Retina (tissue), 1 donor: ENCODE results near the gene TMEM179.
"Not testable (repeated sequence)": the region's sequence is repeated elsewhere in the genome, so short reads cannot be mapped to it uniquely, and the experiment has no call there.

Experiments
- DNase-seq: peaks from one replicate; pipeline ENCODE4 v3.0.0-alpha.2; 2016

The TMEM179 gene

DNA sequence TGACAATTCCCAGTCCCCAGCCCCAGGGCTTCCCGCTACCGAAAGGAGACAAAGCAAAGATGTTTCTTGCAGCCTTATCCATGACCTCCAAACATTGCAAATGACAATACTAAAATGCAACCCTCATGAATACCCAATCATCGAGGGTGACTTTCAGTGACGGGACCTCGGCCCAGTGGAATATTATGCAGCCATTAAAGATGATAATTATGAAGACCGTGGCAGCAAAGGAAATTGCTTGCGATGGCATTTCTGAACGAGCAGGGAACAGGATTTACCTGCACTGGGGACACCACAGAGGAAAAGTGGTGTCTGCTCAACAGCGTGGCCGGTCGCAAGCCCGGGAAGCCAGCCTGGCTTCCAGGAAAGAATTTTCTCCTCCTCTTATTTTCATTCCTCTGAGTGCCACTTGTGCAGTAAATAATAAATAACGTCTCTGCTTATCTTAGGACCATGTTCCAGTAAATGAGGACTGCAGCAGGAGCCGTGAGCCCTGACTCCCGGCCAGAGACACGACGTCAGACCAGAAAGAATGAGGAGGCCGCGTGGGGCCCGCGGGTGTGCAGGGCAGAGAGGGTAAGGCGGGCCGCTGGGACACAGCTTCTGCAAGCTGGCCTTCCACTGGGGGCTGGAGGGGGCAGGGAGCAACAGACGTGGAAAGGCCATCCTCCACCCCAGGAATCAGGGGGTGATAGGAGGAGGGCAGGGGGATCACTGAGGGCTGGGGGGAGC lies 18.4 kb downstream of the TMEM179 start:
- DNase-seq = no peak

DNA sequence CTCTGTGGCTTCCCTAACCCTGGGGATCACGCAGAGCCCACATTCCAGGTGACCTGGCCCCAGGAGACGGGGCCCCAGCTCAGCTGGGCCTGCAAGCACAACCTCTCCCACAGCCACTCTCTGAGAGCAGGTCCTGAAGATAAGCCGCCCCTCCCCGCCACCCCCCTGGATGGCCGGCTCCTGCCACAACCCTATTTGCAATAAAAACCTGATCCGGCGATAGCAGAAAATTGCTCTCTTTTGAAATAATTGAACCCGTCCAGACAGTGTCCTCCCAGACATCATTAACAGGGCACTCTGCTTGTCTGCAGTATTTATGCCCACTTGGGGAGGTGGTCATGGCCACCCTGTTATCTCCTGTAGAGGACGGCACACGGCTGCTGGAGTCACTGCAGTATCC lies 20.0 kb downstream of the TMEM179 start:
- no peak for DNase-seq

- no peak for DNase-seq
Measured at GRCh38 chr14:104583424-104584306, 20.9 kb downstream of the TMEM179 start.

DNA sequence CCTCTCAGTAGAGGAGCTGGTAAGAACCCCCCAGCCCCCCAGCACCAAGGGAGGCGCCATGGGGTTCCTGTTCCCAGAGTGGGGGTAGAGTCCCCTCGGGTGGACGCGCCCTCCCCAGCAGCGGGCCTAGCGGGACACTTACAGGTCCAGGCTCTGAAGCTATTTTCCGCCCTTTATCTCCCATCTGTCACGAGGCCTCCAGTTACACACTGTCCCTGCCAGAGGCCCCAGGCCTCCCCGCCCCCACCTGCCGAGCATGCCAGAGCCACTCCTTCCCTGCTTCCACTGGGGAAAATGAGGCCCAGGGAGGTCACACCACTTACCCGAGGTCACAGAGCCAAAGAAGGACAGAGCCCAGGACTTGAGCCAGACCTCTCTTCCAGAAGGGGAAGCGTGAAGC lies 21.9 kb downstream of the TMEM179 start:
- no peak for DNase-seq

GRCh38 chr14:104582005-104582404 lies 22.6 kb downstream of the TMEM179 start:
- DNase-seq = no peak

DNA sequence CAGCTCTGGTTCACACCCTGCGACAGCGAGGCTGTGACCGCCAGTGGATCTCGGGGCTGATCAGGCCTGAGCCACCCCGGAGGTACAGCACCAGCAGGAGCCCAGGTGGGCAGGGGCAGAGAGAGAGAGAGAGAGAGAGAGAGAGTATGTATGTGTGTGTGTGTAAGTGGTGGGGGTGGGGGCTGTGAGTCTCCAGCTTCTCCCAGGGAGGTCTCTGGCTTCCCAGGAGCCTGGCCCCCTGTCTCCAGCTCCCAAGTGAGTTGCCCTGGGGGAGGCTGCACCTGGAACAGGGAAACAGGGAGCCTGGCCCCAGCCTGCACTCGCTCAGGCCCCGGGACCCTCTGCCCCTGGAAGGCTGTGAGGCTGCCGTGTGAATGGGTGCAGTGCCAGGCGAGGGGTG lies 23.1 kb downstream of the TMEM179 start:
- DNase-seq = no peak

DNA sequence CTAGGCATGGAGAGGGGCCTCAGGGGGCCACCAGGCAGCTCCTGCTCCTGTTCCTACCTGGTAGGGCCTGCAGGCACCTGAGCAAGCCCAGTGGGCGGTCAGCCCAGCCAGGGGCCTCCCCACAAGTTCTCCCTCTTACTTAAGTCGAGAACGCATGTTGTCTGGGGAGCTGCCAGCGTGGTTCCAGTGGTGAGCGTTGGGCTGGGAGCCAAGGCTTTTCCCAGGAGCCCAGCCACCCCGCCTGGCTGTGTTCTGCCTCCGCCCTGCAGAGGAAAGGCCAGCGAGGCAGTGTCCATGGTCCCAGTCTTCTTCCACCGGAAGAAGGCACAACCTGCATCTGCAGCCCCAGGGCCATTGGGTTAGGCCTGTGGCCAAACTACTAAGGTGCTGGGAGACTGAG lies 23.6 kb downstream of the TMEM179 start:
- DNase-seq = no peak

GRCh38 chr14:104579939-104580338 lies 24.6 kb downstream of the TMEM179 start:
- DNase-seq = not testable (repeated sequence)

GRCh38 chr14:104579507-104579906 lies 25.1 kb downstream of the TMEM179 start, which contains the start of gene C14orf180:
TSS of gene C14orf180 (plus strand) at chr14:104579764. CDS start at chr14:104586431, 6,667 bp downstream.
- no peak for DNase-seq

GRCh38 chr14:104578321-104578720 lies 26.3 kb downstream of the TMEM179 start:
- no peak for DNase-seq

- no peak for DNase-seq
Measured at GRCh38 chr14:104577847-104578301, 26.7 kb downstream of the TMEM179 start.

DNA sequence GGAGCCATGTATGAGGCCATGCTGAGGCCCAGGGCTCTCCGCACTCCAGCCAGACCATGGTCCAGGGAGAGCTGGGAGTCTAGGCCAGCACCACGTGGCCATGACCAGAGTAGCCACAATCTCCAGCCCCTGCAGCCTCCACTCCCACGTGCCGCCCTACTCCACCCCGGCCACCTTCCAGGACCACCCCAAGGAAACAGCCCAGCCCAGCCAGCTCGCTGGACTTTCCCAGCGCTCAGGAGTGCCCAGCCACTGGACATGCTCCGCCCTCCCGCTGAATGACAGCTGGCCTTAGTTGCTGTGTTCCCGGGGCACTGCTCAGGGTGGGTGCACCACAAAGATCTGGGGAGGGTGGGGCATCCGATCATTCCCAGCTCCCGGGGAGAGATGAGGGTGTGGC lies 27.1 kb downstream of the TMEM179 start:
- DNase-seq = no peak

DNA sequence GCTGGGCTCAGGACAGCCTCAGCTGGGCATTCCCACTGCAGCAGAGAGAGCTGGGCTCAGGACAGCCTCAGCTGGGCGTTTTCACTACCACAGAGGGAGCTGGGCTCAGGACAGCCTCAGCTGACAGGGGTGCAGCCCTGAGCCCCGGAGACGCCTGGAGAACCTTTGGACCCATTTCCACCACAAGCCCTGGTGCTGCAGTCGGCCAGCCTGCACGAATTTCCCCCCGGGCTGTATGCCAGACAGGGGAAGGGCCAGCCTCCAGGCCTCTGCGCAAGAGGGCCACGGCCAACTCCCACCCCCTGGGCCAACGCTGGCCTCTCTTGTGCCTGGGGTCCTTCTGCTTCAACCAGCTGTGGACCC lies 27.6 kb downstream of the TMEM179 start:
- DNase-seq = no peak

DNA sequence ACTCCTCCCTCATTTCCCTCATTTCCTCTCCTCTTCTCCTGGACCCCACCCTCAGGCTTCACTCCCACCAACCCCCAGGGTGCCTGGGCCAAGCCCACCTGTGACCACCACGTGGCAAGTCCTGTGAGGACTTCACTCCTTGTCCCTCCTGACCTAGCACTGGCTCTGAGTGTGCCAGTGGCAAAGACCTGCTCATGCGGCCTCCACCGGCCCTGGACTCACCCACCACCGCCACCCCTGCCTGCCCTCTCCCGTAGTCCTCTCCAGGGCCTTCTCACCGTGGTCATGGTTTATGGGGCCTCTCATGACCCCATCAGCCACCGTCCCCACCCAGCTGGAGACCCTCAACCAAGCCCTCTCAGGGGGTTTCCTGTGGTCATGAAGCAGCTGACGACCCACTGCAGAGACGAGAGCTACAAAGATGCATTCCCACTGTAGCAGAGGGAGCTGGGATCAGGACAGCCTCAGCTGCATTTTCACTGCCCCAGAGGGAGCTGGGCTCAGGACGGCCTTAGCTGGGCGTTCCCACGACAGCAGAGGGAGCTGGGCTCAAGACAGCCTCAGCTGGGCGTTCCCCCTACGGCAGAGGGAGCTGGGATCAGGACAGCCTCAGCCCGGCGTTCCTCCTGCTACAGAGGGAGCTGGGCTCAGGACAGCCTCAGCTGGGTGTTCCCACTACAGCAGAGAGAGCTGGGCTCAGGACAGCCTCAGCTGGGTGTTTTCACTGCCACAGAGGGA lies 28.2 kb downstream of the TMEM179 start:
- no peak for DNase-seq

DNA sequence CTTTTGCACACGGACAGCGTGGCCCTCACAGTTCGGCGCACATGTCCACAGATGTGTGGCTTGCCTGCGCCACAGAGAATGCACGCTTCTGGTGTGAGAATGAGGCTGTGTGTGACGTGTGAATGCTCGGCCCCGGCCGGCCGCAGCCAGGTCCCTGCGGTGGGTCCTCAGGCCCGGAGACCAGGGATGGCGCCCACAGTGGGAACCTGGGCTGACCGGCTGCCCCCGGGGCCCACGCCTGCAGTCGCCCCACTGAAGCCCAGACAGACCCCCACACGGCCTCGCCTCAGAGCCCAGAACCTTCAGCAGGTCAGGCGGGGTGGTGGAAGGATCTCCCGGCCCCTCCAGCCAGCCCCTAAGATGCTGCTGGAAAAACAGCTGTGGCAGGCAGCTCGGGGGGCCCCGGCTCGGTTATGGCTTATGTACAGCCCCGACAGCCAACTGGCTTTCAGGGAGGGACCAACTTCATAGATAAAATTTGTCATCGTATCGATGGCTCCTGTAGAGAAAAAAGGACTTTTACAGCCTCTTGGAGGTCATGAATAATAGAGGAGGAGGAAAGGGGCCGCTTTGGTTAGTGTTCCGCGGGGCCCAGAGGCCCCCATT lies 29.5 kb downstream of the TMEM179 start:
- peak; percentile 66 for DNase-seq

DNA sequence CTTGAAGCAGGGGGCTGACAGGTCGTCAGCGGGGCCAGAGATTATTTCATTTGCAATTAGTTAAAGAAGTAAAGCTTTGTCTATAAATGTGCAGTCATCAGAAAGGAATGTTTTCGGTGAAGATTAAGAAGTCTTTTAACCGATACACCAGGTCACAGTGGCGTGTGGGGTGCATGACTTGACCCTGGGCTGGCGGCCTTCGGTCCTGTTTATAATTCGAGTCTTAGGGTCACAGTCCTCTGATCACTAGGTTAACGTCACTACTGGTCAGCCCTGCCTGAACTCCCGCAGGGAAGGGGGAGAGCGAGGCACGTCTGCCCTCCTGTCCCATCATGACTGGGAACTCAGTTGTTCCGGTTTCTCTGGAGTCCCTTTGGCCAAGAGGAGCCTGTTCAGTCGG lies 30.0 kb downstream of the TMEM179 start:
- no peak for DNase-seq

- peak; percentile 79 for DNase-seq
Measured at GRCh38 chr14:104573930-104574329, 30.6 kb downstream of the TMEM179 start.

DNA sequence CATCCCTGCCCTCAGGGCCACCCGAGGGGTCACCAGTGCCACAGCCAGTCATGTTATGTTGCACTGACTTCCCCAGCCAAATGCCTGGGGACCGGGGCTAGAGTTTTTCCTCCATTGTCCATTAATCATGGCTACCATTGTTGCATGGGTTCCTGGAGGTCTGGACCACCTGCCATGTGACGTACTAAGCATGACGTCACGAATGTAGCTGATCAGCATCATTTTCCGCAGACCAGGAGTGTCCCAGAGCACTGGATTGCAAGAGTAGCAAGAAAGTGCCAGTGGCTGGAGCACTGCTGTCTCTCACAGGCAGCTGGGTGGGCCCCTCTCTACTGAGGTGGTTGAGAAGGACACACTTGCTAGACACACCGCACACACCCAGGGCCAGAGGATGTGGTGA lies 31.9 kb downstream of the TMEM179 start:
- DNase-seq = no peak

GRCh38 chr14:104572024-104572626 lies 32.4 kb downstream of the TMEM179 start:
- no peak for DNase-seq

- peak; percentile 61 for DNase-seq
Measured at GRCh38 chr14:104571246-104571645, 33.3 kb downstream of the TMEM179 start.

DNA sequence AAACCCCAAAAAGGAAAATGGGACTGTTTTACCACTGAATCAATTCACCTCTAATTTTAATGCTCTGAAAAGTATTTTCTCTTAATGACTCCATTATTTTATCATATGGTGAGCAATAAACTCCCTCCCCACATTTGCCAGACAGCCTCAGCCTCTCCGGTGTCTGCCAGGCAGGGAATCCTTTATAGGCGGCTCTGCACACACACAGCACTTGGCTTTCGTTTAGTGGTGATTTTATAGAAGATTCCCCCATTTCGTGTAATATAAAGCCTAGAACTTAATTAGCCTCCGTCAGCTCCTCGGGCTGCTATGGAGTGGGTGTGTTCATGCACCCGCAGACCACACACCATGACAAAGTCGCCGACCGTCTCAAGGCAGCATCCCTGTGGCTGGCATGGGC lies 35.1 kb downstream of the TMEM179 start:
- no peak for DNase-seq

DNA sequence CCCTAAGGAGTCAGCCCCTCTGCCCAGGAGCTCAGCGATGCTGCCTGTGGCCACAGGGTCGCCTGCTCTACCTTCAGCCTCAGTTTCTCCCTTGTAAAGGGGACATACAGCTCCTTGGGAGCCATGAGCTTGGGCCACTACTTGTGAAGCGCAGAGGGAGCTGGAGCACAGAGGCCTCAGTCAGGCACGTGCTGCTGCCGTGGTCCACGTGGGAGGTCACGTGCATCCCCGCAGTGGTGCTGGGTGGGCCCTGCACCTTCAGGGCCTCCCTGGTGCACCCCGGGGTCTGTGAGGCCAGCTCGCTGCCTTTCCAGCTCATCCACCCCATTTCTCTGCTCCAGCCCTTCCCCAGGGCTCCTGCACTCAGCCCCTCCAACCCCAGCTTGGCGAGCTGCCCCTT lies 36.0 kb downstream of the TMEM179 start:
- DNase-seq = no peak

- DNase-seq = no peak
Measured at GRCh38 chr14:104567957-104568225, 36.7 kb downstream of the TMEM179 start.
